GM23338 (cell line): ENCODE data around the gene PARVA.

Experiments used
- CREB1 ChIP-seq: fragments of 250-450 bp; sonication (Bioruptor Pico); IDR thresholded peaks from 2 replicates; pipeline ENCODE4 v1.5.0; 2020; ENCODE audit warnings: low read depth, mild to moderate bottlenecking, moderate library complexity
- EZH2 ChIP-seq: fragments of 200-600 bp; sonication (generic); IDR thresholded peaks from one replicate; pipeline ENCODE4 v1.8.0; 2017; ENCODE audit warnings: antibody characterized with exemption, mild to moderate bottlenecking, low read depth; ENCODE audit not compliant: unreplicated experiment
- EZH2phosphoT487 ChIP-seq: fragments of 200-600 bp; sonication (generic); IDR thresholded peaks from one replicate; pipeline ENCODE4 v1.8.1; 2018; ENCODE audit warnings: antibody characterized with exemption; ENCODE audit not compliant: unreplicated experiment
- NANOG ChIP-seq: IDR thresholded peaks from 2 replicates; pipeline ENCODE4 v1.6.1; 2016; ENCODE audit warnings: antibody characterized with exemption, borderline replicate concordance
- POLR2AphosphoS5 ChIP-seq: IDR thresholded peaks from 2 replicates; pipeline ENCODE4 v1.6.1; 2016; ENCODE audit warnings: antibody characterized with exemption, low read depth
- ZNF331 ChIP-seq: fragments of 250-450 bp; sonication (Bioruptor Pico); IDR thresholded peaks from 2 replicates; pipeline ENCODE4 v1.5.0; 2020; ENCODE audit warnings: low read depth, mild to moderate bottlenecking, moderate library complexity
- TF ChIP-seq, protein P1 (sequence below), 2 experiments: fragments of 200-600 bp in 1 of 2; sonication (generic) in 1 of 2; conservative IDR thresholded peaks; 2 replicates each; pipeline versions ENCODE4 v1.5.1 to v1.6.1; 2016 to 2017; ENCODE audit warnings: antibody characterized with exemption in 2 of 2, low read depth in 2 of 2, mild to moderate bottlenecking in 2 of 2, moderate library complexity in 1 of 2
- TF ChIP-seq, protein P2 (sequence below): IDR thresholded peaks from one replicate; pipeline ENCODE4 v1.6.1; 2018; ENCODE audit warnings: antibody characterized with exemption; ENCODE audit not compliant: unreplicated experiment

DNA sequence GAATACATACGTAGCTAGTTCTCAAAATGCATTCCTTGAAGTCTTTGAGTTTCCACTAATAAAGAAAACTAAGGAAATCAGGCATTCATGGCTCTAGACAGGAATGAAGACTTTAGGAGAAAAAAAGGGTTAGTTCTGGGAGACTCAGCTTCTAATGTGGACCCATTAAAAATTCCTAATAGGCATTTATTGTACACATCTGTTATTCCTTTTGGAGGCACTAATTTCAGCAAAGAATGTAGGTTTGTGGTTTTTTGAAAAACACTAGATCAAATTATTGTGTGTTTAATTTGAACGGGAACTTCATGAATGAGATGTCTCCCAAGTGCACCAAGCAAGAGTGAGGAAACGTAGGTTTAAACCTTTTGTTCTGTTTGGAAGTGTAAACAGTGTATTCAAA, 42.7 kb downstream of the PARVA start:
- TF ChIP-seq, protein P1, sequence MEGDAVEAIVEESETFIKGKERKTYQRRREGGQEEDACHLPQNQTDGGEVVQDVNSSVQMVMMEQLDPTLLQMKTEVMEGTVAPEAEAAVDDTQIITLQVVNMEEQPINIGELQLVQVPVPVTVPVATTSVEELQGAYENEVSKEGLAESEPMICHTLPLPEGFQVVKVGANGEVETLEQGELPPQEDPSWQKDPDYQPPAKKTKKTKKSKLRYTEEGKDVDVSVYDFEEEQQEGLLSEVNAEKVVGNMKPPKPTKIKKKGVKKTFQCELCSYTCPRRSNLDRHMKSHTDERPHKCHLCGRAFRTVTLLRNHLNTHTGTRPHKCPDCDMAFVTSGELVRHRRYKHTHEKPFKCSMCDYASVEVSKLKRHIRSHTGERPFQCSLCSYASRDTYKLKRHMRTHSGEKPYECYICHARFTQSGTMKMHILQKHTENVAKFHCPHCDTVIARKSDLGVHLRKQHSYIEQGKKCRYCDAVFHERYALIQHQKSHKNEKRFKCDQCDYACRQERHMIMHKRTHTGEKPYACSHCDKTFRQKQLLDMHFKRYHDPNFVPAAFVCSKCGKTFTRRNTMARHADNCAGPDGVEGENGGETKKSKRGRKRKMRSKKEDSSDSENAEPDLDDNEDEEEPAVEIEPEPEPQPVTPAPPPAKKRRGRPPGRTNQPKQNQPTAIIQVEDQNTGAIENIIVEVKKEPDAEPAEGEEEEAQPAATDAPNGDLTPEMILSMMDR (conservative IDR thresholded peaks at IDR 0.05; ENCODE audit: low read depth in 2 of 2) = no peak
- TF ChIP-seq EZH2phosphoT487 (no peak), POLR2AphosphoS5 (no peak), EZH2 (no peak), ZNF331 (CRISPR knock-in tag) (no peak), NANOG (no peak), CREB1 (no peak)
- TF ChIP-seq, protein P2, sequence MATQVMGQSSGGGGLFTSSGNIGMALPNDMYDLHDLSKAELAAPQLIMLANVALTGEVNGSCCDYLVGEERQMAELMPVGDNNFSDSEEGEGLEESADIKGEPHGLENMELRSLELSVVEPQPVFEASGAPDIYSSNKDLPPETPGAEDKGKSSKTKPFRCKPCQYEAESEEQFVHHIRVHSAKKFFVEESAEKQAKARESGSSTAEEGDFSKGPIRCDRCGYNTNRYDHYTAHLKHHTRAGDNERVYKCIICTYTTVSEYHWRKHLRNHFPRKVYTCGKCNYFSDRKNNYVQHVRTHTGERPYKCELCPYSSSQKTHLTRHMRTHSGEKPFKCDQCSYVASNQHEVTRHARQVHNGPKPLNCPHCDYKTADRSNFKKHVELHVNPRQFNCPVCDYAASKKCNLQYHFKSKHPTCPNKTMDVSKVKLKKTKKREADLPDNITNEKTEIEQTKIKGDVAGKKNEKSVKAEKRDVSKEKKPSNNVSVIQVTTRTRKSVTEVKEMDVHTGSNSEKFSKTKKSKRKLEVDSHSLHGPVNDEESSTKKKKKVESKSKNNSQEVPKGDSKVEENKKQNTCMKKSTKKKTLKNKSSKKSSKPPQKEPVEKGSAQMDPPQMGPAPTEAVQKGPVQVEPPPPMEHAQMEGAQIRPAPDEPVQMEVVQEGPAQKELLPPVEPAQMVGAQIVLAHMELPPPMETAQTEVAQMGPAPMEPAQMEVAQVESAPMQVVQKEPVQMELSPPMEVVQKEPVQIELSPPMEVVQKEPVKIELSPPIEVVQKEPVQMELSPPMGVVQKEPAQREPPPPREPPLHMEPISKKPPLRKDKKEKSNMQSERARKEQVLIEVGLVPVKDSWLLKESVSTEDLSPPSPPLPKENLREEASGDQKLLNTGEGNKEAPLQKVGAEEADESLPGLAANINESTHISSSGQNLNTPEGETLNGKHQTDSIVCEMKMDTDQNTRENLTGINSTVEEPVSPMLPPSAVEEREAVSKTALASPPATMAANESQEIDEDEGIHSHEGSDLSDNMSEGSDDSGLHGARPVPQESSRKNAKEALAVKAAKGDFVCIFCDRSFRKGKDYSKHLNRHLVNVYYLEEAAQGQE = no peak
